Heart left ventricle (tissue), 16 donors: ENCODE results near the gene TESPA1. TPM values are rescaled to one million over a fixed set of nuclear protein-coding genes. Genes with fewer than 3 reads are reported as not detected.
"Not testable (repeated sequence)": the region's sequence is repeated elsewhere in the genome, so short reads cannot be mapped to it uniquely, and the experiment has no call there.

Experiments
- ATAC-seq, 4 donors: fragments of 200-7000 bp; cut with Tn5 transposase; one replicate each; pipeline ENCODE4 v1.9.1; 2020 to 2022; ENCODE audit warnings: moderate library complexity in 4 of 4, mild to moderate bottlenecking in 3 of 4, moderate number of reproducible peaks in 1 of 4
- DNase-seq, 5 donors: peaks; one replicate each; pipeline ENCODE4 v3.0.0-alpha.2; 2020
- H3K27ac ChIP-seq, 12 donors: fragments of 200-600 bp; sonication (generic) in 4 of 12; one replicate each; pipeline versions ENCODE4 v1.5.0 to v1.8.0; 2016 to 2022; ENCODE audit warnings: mild to moderate bottlenecking in 2 of 12
- H3K27me3 ChIP-seq, 9 donors: fragments of 200-600 bp; sonication (generic) in 2 of 9; one replicate each; pipeline versions ENCODE4 v1.5.1 to v1.8.0; 2016 to 2022; ENCODE audit warnings: mild to moderate bottlenecking in 3 of 9
- H3K36me3 ChIP-seq, 9 donors: fragments of 200-600 bp; sonication (generic) in 2 of 9; one replicate each; pipeline versions ENCODE4 v1.5.0 to v1.8.0; 2018 to 2022; ENCODE audit warnings: mild to moderate bottlenecking in 2 of 9
- H3K4me1 ChIP-seq, 12 donors: fragments of 200-600 bp; sonication (generic) in 4 of 12; one replicate each; pipeline versions ENCODE4 v1.5.0 to v1.8.0; 2016 to 2022; ENCODE audit warnings: mild to moderate bottlenecking in 3 of 12
- H3K4me3 ChIP-seq, 12 donors: fragments of 200-600 bp; sonication (generic) in 4 of 12; one replicate each; pipeline versions ENCODE4 v1.5.0 to v1.8.0; 2017 to 2022; ENCODE audit warnings: mild to moderate bottlenecking in 9 of 12, moderate library complexity in 4 of 12
- H3K9me3 ChIP-seq, 12 donors: fragments of 200-600 bp; sonication (generic) in 4 of 12; one replicate each; pipeline versions ENCODE4 v1.5.0 to v1.8.0; 2016 to 2022; ENCODE audit warnings: mild to moderate bottlenecking in 1 of 12
- CTCF ChIP-seq, 12 donors: fragments of 200-600 bp; sonication (generic) in 4 of 12; IDR thresholded peaks; one replicate each; pipeline versions ENCODE4 v1.5.0 to v1.8.0; 2018 to 2022; ENCODE audit warnings: antibody characterized with exemption in 12 of 12, mild to moderate bottlenecking in 5 of 12
- POLR2A ChIP-seq, 2 donors: fragments of 450-650 bp; IDR thresholded peaks; one replicate each; pipeline ENCODE4 v1.6.1; 2017; ENCODE audit warnings: antibody characterized with exemption in 2 of 2, mild to moderate bottlenecking in 2 of 2, moderate library complexity in 2 of 2
- WGBS, 4 donors: extraction: QIAGEN DNeasy Blood & Tissue Kit in 2 of 4; methylation state at CpG; one replicate each; pipeline versions ENCODE4 v1.1.5 to v1.1.7; 2013 to 2018; 5-methylcytosine and 5-hydroxymethylcytosine counted together
- intact Hi-C, 10 donors: fragments of 100-400 bp; cut with DNase I; formaldehyde crosslinking; loops; one replicate each; pipeline versions ENCODE4 v1.11.1 to v1.14.2; 2022
- polyA plus RNA-seq, 2 donors: library from polyadenylated mRNA; stranded (reverse); fragments of 200-250 nt; gene quantifications; one replicate each; pipeline ENCODE4 v1.2.3, GENCODE V29; 2013
- total RNA-seq, 9 donors: library from RNA; depleted of rRNA in 2 of 9; stranded (reverse); fragments of >200 nt in 2 of 9; fragmentation: NEBNext Ultra II Directional in 3 of 9; extraction: Animal tissue kit (Norgen Biotek cat#: 25700) in 3 of 9; gene quantifications; one replicate each; pipeline versions ENCODE4 v1.1.0 to v1.2.4, GENCODE V29; 2016 to 2023
- donor health status: ischemic (EF 13 %, LVEDD 7.1; RV severe dilation, severe dysfunction).
- donor health status: healthy with polysubstance abuse.
- donor health status: DM: no; HTN: yes; CAD: no.
- donor health status: DM: no; HTN: no; CAD: no.
- donor health status: ischemic (EF 25% LVEDD 6.9; RV normal size, moderate dysfunction).
- donor health status: ischemic (EF 25% LVEDD 5.7; RV mildly dilated, moderate dysfunction).
- donor health status: healthy.
- donor health status: DM: yes; HTN: yes; CAD: no.
- donor health status: ischemic (EF 35%, LVEDD 5.7; RV mildly dilated, moderate dysfunction).
- donor health status: nonischemic (EF 11% LVEDD 7.7; RV severe dilation, severe dysfunction).
- donor health status: DM: yes; HTN: yes; CAD: no.
- donor health status: PGD.
- donor health status: ischemic (EF 29% LVEDD 5.4; RV normal size, mild dysfunction).
- donor health status: nonischemic (EF 23%, LVEDD 6.1; RV moderate dilation, normal function).

Gene TESPA1
- total and polyA plus RNA-seq, 11 donors = 0.16 to 2.9 (median 0.49) TPM; not detected in 1

GRCh38 chr12:54949073-54949711 lies 35.4 kb downstream of the TESPA1 start:
- no peak overlapping the region for H3K4me3 ChIP-seq
- WGBS, 4 donors = 44 to 59% (median 49%) methylated on average over 2 of the region's 2 CpGs
- TF ChIP-seq POLR2A (IDR thresholded peaks at IDR 0.05) = no peak
- TF ChIP-seq CTCF (IDR thresholded peaks at IDR 0.05) = no peak
- DNase-seq = no peak
- peaks cover 0 to 9% (median 0%) of the 10 kb centered on the region in 12 donors for H3K4me1 ChIP-seq
- peak in 2 of 4 donors; percentile 42 to 77 for ATAC-seq
- no peaks in the 10 kb centered on the region for H3K9me3 ChIP-seq
- H3K27ac ChIP-seq = peak overlapping the region in 7 of 12 donors; percentile 6 to 81 (median 29)
- H3K36me3 ChIP-seq = no peaks in the 10 kb centered on the region
- intact Hi-C loops = no loop called here
- no peaks in the 10 kb centered on the region for H3K27me3 ChIP-seq

- intact Hi-C loops = no loop called here
- no peak overlapping the region for H3K4me3 ChIP-seq
- TF ChIP-seq CTCF (IDR thresholded peaks at IDR 0.05) = no peak
- no peak for TF ChIP-seq POLR2A (IDR thresholded peaks at IDR 0.05)
- peak overlapping the region in 8 of 12 donors; percentile 1 to 81 (median 26) for H3K27ac ChIP-seq
- no peaks in the 10 kb centered on the region for H3K27me3 ChIP-seq
- WGBS, 4 donors = 74 to 86% (median 77%) methylated on average over 1 of the region's 1 CpG
- H3K36me3 ChIP-seq = no peaks in the 10 kb centered on the region
- H3K4me1 ChIP-seq = peaks cover 0 to 9% (median 0%) of the 10 kb centered on the region in 12 donors
- ATAC-seq (no peak), DNase-seq (no peak)
- H3K9me3 ChIP-seq = no peaks in the 10 kb centered on the region
Measured at GRCh38 chr12:54948171-54948570, 36.4 kb downstream of the TESPA1 start.

GRCh38 chr12:54945082-54945481 lies 39.5 kb downstream of the TESPA1 start:
- TF ChIP-seq POLR2A (IDR thresholded peaks at IDR 0.05) = no peak
- TF ChIP-seq CTCF (IDR thresholded peaks at IDR 0.05) = no peak
- no peak for DNase-seq
- Histone ChIP-seq H3K4me1 (peaks cover 0 to 15% (median 0%) of the 10 kb centered on the region in 12 donors), H3K27me3 (no peaks in the 10 kb centered on the region), H3K36me3 (no peaks in the 10 kb centered on the region), H3K4me3 (no peak overlapping the region), H3K9me3 (no peaks in the 10 kb centered on the region), H3K27ac (no peak overlapping the region)
- ATAC-seq = no peak
- intact Hi-C loops = no loop called here
- WGBS, 4 donors = 72 to 86% (median 77%) methylated on average over 2 of the region's 2 CpGs

GRCh38 chr12:54943292-54943691 lies 41.3 kb downstream of the TESPA1 start:
- intact Hi-C loops, H3K27ac ChIP-seq, H3K4me3 ChIP-seq, H3K36me3 ChIP-seq, H3K9me3 ChIP-seq, ATAC-seq, H3K27me3 ChIP-seq, H3K4me1 ChIP-seq, DNase-seq: not testable (repeated sequence)
- 62 to 85% (median 69%) methylated on average over 4 of the region's 4 CpGs for WGBS, 4 donors

- ATAC-seq = no peak
- no peak for DNase-seq
- H3K27me3 ChIP-seq = no peaks in the 10 kb centered on the region
- no peak overlapping the region for H3K4me3 ChIP-seq
- H3K9me3 ChIP-seq = no peaks in the 10 kb centered on the region
- H3K4me1 ChIP-seq = peaks cover 0 to 5% (median 0%) of the 10 kb centered on the region in 12 donors
- WGBS, 4 donors = 66 to 74% (median 72%) methylated on average over 3 of the region's 3 CpGs
- H3K36me3 ChIP-seq = no peaks in the 10 kb centered on the region
- no peak for TF ChIP-seq POLR2A (IDR thresholded peaks at IDR 0.05)
- no peak for TF ChIP-seq CTCF (IDR thresholded peaks at IDR 0.05)
- no peak overlapping the region for H3K27ac ChIP-seq
- intact Hi-C loops = no loop called here
Measured at GRCh38 chr12:54941659-54942058, 42.9 kb downstream of the TESPA1 start.
